GM23338 (cell line): ENCODE measurements around the gene NT5DC3.

Experiments
- CTCF ChIP-seq, 2 experiments: fragments of 200-600 bp in 1 of 2; sonication (generic) in 1 of 2; conservative IDR thresholded peaks; 2 replicates each; pipeline versions ENCODE4 v1.5.1 to v1.6.1; 2016 to 2017; ENCODE audit warnings: antibody characterized with exemption in 2 of 2, low read depth in 2 of 2, mild to moderate bottlenecking in 2 of 2, moderate library complexity in 1 of 2
- EZH2 ChIP-seq: fragments of 200-600 bp; sonication (generic); IDR thresholded peaks from one replicate; pipeline ENCODE4 v1.8.0; 2017; ENCODE audit warnings: antibody characterized with exemption, mild to moderate bottlenecking, low read depth; ENCODE audit not compliant: unreplicated experiment
- EZH2phosphoT487 ChIP-seq: fragments of 200-600 bp; sonication (generic); IDR thresholded peaks from one replicate; pipeline ENCODE4 v1.8.1; 2018; ENCODE audit warnings: antibody characterized with exemption; ENCODE audit not compliant: unreplicated experiment
- POLR2AphosphoS5 ChIP-seq: IDR thresholded peaks from 2 replicates; pipeline ENCODE4 v1.6.1; 2016; ENCODE audit warnings: antibody characterized with exemption, low read depth

- TF ChIP-seq CTCF (conservative IDR thresholded peaks at IDR 0.05; ENCODE audit: low read depth in 2 of 2): no peak
- peak; percentile 98 for TF ChIP-seq POLR2AphosphoS5
- no peak for TF ChIP-seq EZH2
- no peak for TF ChIP-seq EZH2phosphoT487
Observed at GRCh38 chr12:103840876-103841689, at the start of gene NT5DC3.
